ENCODE data around the gene RPS27. TPM values are rescaled to one million over a fixed set of nuclear protein-coding genes. Genes with fewer than 3 reads are reported as not detected.
"Not testable (repeated sequence)": the region's sequence is repeated elsewhere in the genome, so short reads cannot be mapped to it uniquely, and the experiment has no call there.

RPS27 gene
- total and polyA plus RNA-seq, 2 donors, result 3,498 to 10,997 TPM

DNA sequence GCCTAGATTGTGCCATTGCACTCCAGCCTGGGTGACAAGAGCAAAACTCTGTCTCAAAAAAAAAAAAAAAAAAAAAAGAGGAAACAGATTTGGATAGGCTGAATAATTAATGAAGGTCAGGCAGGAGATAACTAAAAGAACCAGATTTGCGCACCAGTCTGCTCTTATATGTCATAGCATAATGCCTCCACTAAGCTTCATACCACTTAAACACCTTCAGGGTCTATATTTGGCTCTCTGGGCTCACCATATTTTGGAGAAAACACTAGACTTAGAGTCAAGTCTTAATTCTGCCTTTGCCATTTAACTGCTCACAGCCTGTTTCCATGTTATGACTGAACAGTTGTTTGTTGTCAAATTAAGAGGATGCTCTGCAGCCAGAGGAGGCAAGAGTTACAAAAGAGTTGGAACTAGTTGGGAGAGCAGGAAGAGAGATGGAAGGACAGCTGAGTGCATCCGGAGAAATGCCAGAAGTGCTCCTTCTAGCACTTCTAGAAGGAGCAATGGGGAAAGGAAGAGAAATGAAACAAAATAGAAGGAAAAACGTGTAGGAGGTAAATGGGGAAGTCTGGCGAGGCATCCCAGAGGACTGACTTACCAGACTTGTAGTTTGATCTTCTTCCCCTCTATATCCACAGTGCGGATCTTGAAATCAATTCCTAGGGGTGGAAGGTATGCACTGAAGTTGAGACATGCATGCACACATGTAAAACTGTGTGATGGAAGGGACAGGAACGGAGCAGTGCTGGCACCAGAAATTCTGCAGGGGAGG is 6.3 kb upstream of the RPS27 start:
- H3K4me3 ChIP-seq (ENCODE audit: low read depth, low read length), result no peak overlapping the region
- H3K4me1 ChIP-seq (ENCODE audit: insufficient read depth), result no peaks in the 10 kb centered on the region
- no peak overlapping the region for H3K27ac ChIP-seq (ENCODE audit: low read depth)
- no peaks in the 10 kb centered on the region for H3K36me3 ChIP-seq (ENCODE audit: insufficient read depth)
- no peak for DNase-seq (ENCODE audit: extremely low spot score)
- WGBS, result 49% methylated on average over 6 of the region's 6 CpGs

DNA sequence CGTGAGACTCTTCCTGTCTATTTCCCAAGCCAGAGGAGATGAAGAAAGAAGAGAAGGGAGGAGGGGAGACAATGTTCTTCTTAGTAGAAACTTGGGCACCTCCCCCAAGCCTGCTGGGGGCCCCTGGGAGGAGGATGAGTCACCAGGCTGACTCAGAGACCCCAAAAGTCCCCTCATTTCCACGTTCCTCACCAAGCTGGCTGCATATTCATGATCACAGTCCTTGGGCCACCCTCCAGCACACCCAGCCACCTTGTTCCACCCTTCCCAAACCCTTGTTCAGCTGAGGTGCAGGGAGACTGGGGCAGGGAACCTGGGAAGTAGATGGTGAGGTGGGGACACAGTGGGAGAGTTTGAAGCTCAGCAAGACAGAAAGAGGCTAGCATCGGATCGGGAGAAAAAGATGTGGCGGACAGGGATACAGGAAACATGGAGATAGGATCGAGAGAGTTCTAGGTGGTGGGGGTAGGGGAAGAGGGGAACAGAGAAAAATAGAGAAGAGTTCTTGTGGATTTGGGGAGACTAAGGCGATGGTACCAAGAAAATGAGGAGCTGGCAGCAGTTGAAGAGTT is 5.1 kb upstream of the RPS27 start:
- H3K36me3 ChIP-seq (ENCODE audit: insufficient read depth), result no peaks in the 10 kb centered on the region
- peak overlapping the region; percentile 63 for H3K27ac ChIP-seq (ENCODE audit: low read depth)
- DNase-seq (ENCODE audit: extremely low spot score), result no peak
- no peaks in the 10 kb centered on the region for H3K4me1 ChIP-seq (ENCODE audit: insufficient read depth)
- 7% methylated on average over 7 of the region's 7 CpGs for WGBS
- peak overlapping the region; percentile 47 for H3K4me3 ChIP-seq (ENCODE audit: low read depth, low read length)

- DNase-seq (ENCODE audit: extremely low spot score), result peak; percentile 60
- peak within 1 kb of the TSS; percentile 78 for H3K27ac ChIP-seq (ENCODE audit: low read depth)
- H3K36me3 ChIP-seq (ENCODE audit: insufficient read depth), result no peaks in the 10 kb centered on the region
- H3K4me3 ChIP-seq (ENCODE audit: low read depth, low read length), result peak within 1 kb of the TSS; percentile 47
- 2% methylated on average over 30 of the region's 32 CpGs for WGBS
- no peaks in the 10 kb centered on the region for H3K4me1 ChIP-seq (ENCODE audit: insufficient read depth)
Measured at GRCh38 chr1:153985941-153986761, 4.4 kb upstream of the RPS27 start, which contains the start of gene RAB13. Gene RAB13, minus strand, starts transcription at chr1:153986339. Its CDS starts 103 bp downstream, at chr1:153986236.

DNA sequence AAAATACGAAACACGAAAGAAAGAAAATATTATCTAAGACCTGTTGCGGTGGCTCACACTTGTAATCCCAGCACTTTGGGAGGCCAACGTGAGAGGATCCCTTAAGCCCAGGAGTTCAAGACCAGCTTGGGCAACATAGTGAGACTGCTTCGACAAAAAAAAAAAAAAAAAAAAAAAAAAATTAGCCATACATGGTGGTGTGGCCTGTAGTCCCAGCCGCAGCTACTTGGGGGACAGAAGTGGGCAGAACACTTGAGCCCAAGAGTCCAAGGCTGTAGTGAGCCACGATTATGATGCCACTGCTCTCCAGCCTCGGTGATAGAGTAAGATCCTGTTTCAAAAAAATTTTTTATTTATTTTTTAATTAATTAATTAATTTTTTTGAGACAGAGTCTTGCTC is 2.9 kb upstream of the RPS27 start:
- 92% methylated on average over 8 of the region's 8 CpGs for WGBS

GRCh38 chr1:153991151-153991630 is 629 bp downstream of the RPS27 start:
- Histone ChIP-seq H3K27ac (ENCODE audit: low read depth) (peak overlapping the region; percentile 97), H3K4me3 (ENCODE audit: low read depth, low read length) (peak overlapping the region; percentile 84), H3K4me1 (ENCODE audit: insufficient read depth) (peaks cover 2% of the 10 kb centered on the region), H3K36me3 (ENCODE audit: insufficient read depth) (peaks cover 4% of the 10 kb centered on the region)
- 8% methylated on average over 9 of the region's 9 CpGs for WGBS
- DNase-seq (ENCODE audit: extremely low spot score), result no peak

More for the DNA sequence above, 2.9 kb upstream of the RPS27 start:
- Histone ChIP-seq H3K27ac (ENCODE audit: low read depth) (no peak overlapping the region), H3K36me3 (ENCODE audit: insufficient read depth) (no peaks in the 10 kb centered on the region), H3K4me3 (ENCODE audit: low read depth, low read length) (no peak overlapping the region), H3K4me1 (ENCODE audit: insufficient read depth) (peaks cover 2% of the 10 kb centered on the region)
- no peak for DNase-seq (ENCODE audit: extremely low spot score)

DNA sequence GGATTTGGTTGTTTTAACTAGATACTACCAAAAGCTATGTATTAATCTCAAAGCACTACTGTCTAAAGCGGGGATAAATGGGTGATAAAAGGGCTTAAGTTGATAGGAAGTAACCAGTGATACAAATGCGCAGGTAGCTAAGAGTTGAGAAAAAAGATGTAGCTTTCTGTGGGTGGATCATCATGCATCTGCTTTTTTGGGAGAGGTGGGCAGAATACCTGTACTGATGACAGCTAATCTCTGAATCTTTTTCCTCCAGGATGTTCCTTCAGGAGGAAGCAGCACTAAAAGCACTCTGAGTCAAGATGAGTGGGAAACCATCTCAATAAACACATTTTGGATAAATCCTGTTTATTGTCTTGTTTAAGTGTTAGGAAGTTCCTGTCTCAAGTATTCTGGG is 1.2 kb downstream of the RPS27 start:
- WGBS, result 91% methylated on average over 2 of the region's 2 CpGs
- Histone ChIP-seq H3K27ac (ENCODE audit: low read depth) (peak overlapping the region; percentile 23), H3K36me3 (ENCODE audit: insufficient read depth) (peaks cover 4% of the 10 kb centered on the region), H3K4me3 (ENCODE audit: low read depth, low read length) (peak overlapping the region; percentile 84), H3K4me1 (ENCODE audit: insufficient read depth) (peaks cover 2% of the 10 kb centered on the region)
- no peak for DNase-seq (ENCODE audit: extremely low spot score)

- peaks cover 2% of the 10 kb centered on the region for H3K4me1 ChIP-seq (ENCODE audit: insufficient read depth)
- peaks cover 4% of the 10 kb centered on the region for H3K36me3 ChIP-seq (ENCODE audit: insufficient read depth)
- DNase-seq (ENCODE audit: extremely low spot score), result no peak
- 43% methylated on average over 3 of the region's 3 CpGs for WGBS
- H3K27ac ChIP-seq (ENCODE audit: low read depth), result no peak overlapping the region
- no peak overlapping the region for H3K4me3 ChIP-seq (ENCODE audit: low read depth, low read length)
Measured at GRCh38 chr1:153995202-153995601, 4.6 kb downstream of the RPS27 start.

DNA sequence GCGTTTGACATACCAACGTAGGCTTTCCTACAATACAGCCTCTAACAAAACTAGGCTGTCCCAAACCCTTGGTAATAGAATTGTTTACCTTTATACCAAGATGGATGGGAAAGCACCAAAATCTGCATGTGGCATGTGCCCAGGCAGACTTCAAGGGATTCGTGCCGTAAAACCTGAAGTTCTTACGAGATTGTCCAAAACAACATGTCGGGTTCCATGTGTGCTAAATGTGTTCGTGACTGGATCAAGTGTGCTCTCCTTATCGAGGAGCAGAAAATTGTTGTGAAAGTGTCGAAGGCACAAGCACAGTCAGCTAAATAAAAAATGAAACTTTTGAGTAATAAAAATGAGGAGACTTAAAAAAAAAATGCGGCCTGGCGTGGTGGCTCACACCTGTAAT is 5.1 kb downstream of the RPS27 start:
- Histone ChIP-seq H3K36me3 (ENCODE audit: insufficient read depth) (peaks cover 4% of the 10 kb centered on the region), H3K4me1 (ENCODE audit: insufficient read depth) (peaks cover 2% of the 10 kb centered on the region), H3K4me3 (ENCODE audit: low read depth, low read length) (no peak overlapping the region), H3K27ac (ENCODE audit: low read depth) (no peak overlapping the region)
- no peak for DNase-seq (ENCODE audit: extremely low spot score)
- 79% methylated on average over 11 of the region's 11 CpGs for whole genome bisulfite sequencing

- DNase-seq (ENCODE audit: extremely low spot score); H3K36me3 ChIP-seq (ENCODE audit: insufficient read depth); H3K27ac ChIP-seq (ENCODE audit: low read depth); H3K4me3 ChIP-seq (ENCODE audit: low read depth, low read length); H3K4me1 ChIP-seq (ENCODE audit: insufficient read depth): not testable (repeated sequence)
- 96% methylated on average over 10 of the region's 10 CpGs for WGBS
Measured at GRCh38 chr1:153996882-153997281, 6.3 kb downstream of the RPS27 start.

- Histone ChIP-seq H3K4me1 (ENCODE audit: insufficient read depth) (no peaks in the 10 kb centered on the region), H3K27ac (ENCODE audit: low read depth) (no peak overlapping the region), H3K36me3 (ENCODE audit: insufficient read depth) (peaks cover 2% of the 10 kb centered on the region), H3K4me3 (ENCODE audit: low read depth, low read length) (no peak overlapping the region)
- WGBS, result 74% methylated on average over 4 of the region's 4 CpGs
- no peak for DNase-seq (ENCODE audit: extremely low spot score)
Measured at GRCh38 chr1:154000420-154000819, 9.9 kb downstream of the RPS27 start.

DNA sequence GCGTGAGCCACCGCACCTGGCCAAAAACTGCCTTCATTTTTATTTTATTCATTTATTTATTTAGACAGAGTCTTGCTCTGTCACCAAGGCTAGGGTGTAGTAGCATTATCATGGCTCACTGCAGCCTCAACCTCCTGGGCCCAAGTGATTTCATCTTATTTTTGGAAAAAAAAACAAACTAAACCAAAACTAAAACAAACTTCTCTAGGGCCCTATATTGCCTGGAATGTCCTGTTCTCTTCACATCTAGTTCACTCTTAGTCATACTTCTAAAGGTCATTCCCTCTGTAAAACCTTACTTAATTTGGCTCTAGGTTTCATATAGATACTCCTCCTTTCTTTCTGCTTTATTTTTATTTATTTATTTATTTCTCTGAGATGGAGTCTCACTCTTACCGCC is 15.6 kb downstream of the RPS27 start:
- 94% methylated on average over 3 of the region's 3 CpGs for WGBS
- no peak overlapping the region for H3K27ac ChIP-seq (ENCODE audit: low read depth)

DNA sequence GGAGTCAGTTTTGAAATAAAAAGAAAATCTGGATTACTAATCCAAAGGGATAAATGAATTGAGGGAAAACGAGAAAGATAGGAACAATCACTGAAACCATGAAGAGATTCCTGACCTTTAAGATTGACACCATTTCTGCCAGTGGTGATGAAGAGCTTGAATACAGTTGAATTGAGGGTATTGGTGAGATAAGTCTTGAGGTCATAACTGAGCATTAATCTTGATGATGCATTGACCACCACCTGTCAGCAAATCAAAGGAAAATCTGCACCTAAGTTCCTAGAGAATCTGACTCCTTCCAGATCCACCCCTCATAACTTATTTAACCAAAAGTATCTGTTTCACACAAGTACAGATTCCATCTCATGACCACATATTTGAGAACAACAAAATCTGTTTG is 21.6 kb downstream of the RPS27 start:
- WGBS, result 74% methylated on average over 1 of the region's 1 CpG
- no peaks in the 10 kb centered on the region for H3K4me1 ChIP-seq (ENCODE audit: insufficient read depth)
- no peak overlapping the region for H3K4me3 ChIP-seq (ENCODE audit: low read depth, low read length)
- no peak for DNase-seq (ENCODE audit: extremely low spot score)
- no peak overlapping the region for H3K27ac ChIP-seq (ENCODE audit: low read depth)
- no peaks in the 10 kb centered on the region for H3K36me3 ChIP-seq (ENCODE audit: insufficient read depth)

More for the DNA sequence above, 15.6 kb downstream of the RPS27 start:
- DNase-seq (ENCODE audit: extremely low spot score), result no peak
- H3K4me3 ChIP-seq (ENCODE audit: low read depth, low read length), result no peak overlapping the region
- H3K36me3 ChIP-seq (ENCODE audit: insufficient read depth), result no peaks in the 10 kb centered on the region
- no peaks in the 10 kb centered on the region for H3K4me1 ChIP-seq (ENCODE audit: insufficient read depth)

- H3K4me3 ChIP-seq (ENCODE audit: low read depth, low read length); DNase-seq (ENCODE audit: extremely low spot score): not testable (repeated sequence)
- 94% methylated on average over 14 of the region's 14 CpGs for WGBS
Measured at GRCh38 chr1:154012543-154012942, 22.0 kb downstream of the RPS27 start.

More at GRCh38 chr1:154012543-154012942, 22.0 kb downstream of the RPS27 start:
- H3K36me3 ChIP-seq (ENCODE audit: insufficient read depth); H3K4me1 ChIP-seq (ENCODE audit: insufficient read depth); H3K27ac ChIP-seq (ENCODE audit: low read depth): not testable (repeated sequence)
